AG10803 (cell line): Measurements from ENCODE around the gene CLPTM1L.
"Not testable (repeated sequence)": the region's sequence is repeated elsewhere in the genome, so short reads cannot be mapped to it uniquely, and the experiment has no call there.

ENCODE experiments used
- DNase-seq: peaks from one replicate; pipeline ENCODE4 v3.0.0; 2010; ENCODE audit warnings: low read depth
- H3K4me3 ChIP-seq: 2 replicates; pipeline ENCODE4 v1.5.1; 2011; ENCODE audit warnings: mild to moderate bottlenecking, low read length, control low read depth
- TF ChIP-seq, protein P1 (sequence below): conservative IDR thresholded peaks from 2 replicates; pipeline ENCODE4 v1.5.1; 2011; ENCODE audit warnings: mild to moderate bottlenecking, low read length, control low read depth, inconsistent platforms

CLPTM1L gene

DNA sequence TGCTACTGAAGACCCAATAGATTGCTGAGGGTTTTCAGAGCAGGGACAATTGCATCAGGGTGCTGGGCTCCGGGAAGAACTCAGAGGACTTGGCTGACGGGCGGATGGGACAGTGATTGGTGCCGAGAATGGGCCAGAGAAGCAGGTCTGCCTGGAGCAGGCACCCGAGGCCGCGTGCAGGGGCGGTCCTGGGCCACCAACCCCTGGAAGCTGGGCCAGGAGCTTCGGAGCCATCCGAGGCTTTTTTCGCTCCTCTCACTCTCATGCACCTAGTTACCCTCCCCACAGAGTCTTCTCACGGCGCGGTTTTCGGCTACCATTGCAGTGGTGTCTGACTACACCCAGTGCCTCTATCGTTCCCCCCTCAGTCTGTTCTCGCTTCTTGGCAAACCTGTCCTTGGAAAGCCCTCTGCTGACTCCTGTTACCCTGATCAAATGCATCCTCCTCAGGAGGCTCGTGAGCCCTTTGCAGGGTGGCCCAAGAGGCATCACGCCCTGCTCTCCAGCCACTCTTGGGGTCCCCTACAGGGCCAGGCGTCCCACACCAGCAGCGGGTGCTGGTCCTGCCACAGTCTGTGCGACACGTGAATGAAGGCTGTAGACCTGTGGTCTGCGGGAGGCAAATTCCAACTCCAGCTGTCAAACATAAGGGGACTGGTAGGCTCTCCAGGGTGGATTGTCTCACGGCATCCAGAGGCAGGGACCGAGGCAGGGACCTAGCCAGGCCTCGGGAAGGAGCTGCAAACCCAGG, 1.2 kb upstream of the CLPTM1L start:
- H3K4me3 ChIP-seq: peak overlapping the region; percentile 88
- no peak for DNase-seq
- TF ChIP-seq, protein P1, sequence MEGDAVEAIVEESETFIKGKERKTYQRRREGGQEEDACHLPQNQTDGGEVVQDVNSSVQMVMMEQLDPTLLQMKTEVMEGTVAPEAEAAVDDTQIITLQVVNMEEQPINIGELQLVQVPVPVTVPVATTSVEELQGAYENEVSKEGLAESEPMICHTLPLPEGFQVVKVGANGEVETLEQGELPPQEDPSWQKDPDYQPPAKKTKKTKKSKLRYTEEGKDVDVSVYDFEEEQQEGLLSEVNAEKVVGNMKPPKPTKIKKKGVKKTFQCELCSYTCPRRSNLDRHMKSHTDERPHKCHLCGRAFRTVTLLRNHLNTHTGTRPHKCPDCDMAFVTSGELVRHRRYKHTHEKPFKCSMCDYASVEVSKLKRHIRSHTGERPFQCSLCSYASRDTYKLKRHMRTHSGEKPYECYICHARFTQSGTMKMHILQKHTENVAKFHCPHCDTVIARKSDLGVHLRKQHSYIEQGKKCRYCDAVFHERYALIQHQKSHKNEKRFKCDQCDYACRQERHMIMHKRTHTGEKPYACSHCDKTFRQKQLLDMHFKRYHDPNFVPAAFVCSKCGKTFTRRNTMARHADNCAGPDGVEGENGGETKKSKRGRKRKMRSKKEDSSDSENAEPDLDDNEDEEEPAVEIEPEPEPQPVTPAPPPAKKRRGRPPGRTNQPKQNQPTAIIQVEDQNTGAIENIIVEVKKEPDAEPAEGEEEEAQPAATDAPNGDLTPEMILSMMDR: no peak

DNA sequence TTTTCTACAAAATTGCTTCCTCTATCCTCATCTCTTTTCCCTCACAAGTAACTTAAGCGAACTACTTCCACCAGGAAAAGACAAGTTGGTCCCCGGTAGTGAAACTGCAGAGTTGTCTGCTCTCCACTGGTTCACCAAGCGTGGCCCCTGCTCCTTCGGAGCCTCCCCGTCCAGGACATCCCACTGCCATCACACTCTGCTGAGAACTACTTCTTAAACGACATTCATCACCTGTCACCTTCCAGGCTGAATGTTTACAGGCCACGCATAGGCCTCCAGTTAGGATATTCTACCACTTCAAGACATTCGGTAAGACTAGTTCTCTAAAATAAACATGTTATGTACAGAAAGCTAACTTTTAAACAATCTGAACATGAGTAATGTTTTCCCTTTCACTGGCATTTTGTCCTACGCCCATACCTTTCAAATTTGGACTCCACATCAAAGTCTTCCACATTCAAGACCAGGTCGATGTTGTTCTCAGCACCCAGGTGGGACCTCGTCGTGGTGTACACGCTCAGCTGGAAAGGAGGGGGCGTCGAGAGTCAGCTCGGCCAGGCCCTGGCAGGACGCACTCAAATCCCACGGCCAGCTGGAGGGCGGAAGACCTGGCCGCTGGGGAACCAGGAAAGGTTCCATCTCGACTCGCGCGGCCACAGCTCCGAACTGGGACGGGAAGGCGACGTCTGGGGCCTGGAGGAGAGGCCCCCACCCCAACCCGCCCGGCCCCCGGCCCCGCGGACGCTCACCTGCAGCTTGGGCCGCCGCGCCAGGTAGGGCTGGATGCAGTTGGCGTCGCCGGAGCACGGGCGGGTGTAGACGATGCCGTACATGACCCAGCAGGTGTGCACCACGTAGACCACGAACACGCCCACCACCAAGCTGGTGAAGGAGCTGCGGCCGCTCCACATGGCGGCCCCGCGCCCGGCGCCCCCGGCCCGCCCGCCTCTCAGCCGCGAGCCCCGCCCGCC, 683 bp downstream of the CLPTM1L start:
- no peak for DNase-seq
- peak overlapping the region; percentile 76 for H3K4me3 ChIP-seq
- TF ChIP-seq, protein P1: no peak

DNA sequence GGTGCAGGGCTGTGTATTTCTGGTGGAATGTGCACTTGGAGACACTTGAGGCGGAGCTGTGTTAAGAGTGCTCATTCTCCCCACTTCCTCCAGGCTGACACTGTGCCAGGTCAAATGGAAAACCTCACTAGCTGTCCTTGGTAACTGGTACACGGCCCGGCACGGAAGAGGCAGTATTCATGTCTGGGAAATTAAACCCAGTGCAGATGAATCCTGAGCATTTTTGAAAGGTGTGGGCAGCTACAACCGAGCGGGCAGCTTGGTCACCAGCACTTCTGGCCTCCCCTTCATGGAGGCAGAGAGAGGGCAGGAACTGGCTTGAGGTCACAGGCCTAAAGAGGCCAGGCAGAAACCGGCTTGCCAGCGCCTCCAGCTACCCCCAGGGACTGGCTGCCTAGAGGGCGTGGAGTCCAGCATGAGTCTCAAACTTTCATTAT, 1.6 kb downstream of the CLPTM1L start:
- TF ChIP-seq, protein P1: no peak
- DNase-seq: no peak
- no peak overlapping the region for H3K4me3 ChIP-seq

DNA sequence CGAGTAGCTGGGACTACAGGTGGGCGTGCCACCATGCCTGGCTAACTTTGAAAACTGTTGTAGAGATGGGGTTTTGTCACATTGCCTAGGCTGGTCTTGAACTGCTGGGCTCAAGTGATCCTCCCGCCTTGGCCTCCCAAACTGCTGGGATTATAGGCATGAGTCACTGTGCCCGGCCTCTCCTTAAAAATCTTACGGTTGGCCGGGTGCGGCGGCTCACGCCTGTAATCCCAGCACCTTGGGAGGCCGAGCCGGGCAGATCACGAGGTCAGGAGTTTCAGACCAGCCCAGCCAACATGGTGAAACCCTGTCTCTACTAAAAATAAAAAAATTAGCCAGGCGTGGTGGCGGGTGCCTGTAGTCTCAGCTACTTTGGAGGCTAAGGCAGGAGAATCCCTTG, 2.2 kb downstream of the CLPTM1L start:
- not testable (repeated sequence) for DNase-seq

DNA sequence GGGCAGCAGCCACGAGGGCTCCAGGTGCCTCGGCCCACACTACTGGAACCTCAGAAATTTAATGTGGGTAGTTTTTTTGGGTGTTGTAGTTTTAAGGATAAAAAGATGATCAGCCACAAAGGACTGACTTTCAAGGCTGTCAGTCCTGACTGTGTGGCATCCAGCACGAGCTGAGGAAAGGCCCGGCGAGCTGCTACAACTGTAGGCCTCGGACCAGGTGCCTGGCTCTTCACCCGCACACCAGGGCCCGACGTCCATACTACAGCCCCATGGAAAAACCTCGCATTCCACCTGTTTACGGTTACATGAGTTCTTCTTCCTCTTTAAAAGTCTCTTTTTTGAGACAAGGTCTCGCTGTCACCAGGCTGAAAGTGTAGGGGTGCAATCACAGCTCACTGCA, 2.6 kb downstream of the CLPTM1L start:
- H3K4me3 ChIP-seq: no peak overlapping the region
- DNase-seq: no peak
- TF ChIP-seq, protein P1: no peak

More for the DNA sequence above, 2.2 kb downstream of the CLPTM1L start:
- not testable (repeated sequence) for H3K4me3 ChIP-seq

DNA sequence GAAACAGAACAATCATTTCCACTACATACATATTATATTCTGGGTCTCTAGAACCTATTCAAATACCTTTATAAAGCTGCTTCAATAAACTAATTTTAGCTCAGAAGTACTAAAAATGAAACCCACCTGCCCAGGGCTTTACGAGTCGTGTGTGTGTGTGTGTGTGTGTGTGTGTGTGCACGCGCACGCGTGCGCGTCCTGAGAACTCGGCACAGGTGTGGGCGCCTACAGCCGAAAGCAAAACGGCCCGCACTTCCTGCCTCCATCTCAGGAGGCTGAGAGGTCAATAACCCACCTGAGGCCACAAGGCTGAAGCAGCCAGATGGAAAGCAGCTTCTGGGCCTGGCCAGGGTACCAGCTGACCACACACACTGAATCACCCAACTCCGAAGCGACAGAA, 3.0 kb downstream of the CLPTM1L start:
- TF ChIP-seq, protein P1: no peak
- H3K4me3 ChIP-seq: no peak overlapping the region
- no peak for DNase-seq

DNA sequence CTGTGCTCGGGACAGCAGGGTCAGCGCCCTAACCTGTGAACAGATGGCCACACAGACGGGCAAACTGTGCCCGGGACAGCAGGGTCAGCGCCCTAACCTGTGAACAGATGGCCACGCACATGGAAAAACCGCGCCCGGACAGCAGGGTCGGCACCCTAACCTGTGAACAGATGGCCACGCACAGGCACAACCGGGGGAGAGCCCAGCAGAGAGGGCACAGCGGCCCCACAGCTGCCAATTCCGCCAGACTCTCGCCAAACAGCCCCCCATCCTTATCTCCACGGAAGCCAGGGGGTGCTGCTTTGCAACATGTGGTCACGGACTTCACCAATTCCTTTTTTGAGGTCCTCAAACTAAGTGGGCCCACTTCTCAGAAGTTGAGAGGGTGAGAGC, 5.1 kb downstream of the CLPTM1L start:
- not testable (repeated sequence) for DNase-seq, H3K4me3 ChIP-seq

DNA sequence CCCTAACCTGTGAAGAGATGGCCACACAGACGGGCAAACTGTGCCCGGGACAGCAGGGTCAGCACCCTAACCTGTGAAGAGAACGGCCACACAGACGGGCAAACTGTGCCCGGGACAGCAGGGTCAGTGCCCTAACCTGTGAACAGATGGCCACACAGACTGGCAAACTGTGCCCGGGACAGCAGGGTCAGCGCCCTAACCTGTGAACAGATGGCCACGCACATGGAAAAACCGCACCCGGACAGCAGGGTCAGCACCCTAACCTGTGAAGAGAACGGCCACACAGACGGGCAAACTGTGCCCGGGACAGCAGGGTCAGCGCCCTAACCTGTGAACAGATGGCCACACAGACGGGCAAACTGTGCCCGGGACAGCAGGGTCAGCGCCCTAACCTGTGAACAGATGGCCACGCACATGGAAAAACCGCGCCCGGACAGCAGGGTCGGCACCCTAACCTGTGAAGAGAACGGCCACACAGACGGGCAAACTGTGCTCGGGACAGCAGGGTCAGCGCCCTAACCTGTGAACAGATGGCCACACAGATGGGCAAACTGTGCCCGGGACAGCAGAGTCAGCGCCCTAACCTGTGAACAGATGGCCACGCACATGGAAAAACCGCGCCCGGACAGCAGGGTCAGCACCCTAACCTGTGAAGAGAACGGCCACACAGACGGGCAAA, 5.6 kb downstream of the CLPTM1L start:
- not testable (repeated sequence) for DNase-seq

More for the DNA sequence above, 5.6 kb downstream of the CLPTM1L start:
- not testable (repeated sequence) for H3K4me3 ChIP-seq
